ENCODE data around the gene STX7.

DNA sequence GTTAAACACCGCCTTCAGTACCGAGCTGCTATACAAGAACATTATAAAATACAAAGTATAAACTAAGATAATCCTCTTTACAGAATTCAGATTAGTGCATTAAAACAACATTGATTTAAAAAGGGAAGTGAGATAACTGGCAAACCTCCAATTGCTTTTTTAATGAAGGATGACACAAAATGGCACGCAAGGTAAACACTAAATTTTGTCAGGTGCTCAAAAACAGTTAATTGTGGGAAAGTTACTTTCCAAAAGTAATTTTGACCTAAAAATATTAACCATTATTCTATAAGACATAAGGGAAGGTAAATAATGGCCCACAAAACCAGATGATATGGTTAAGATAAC lies 53.3 kb downstream of the STX7 start:
- TF ChIP-seq, protein P1, sequence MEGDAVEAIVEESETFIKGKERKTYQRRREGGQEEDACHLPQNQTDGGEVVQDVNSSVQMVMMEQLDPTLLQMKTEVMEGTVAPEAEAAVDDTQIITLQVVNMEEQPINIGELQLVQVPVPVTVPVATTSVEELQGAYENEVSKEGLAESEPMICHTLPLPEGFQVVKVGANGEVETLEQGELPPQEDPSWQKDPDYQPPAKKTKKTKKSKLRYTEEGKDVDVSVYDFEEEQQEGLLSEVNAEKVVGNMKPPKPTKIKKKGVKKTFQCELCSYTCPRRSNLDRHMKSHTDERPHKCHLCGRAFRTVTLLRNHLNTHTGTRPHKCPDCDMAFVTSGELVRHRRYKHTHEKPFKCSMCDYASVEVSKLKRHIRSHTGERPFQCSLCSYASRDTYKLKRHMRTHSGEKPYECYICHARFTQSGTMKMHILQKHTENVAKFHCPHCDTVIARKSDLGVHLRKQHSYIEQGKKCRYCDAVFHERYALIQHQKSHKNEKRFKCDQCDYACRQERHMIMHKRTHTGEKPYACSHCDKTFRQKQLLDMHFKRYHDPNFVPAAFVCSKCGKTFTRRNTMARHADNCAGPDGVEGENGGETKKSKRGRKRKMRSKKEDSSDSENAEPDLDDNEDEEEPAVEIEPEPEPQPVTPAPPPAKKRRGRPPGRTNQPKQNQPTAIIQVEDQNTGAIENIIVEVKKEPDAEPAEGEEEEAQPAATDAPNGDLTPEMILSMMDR (IDR thresholded peaks at IDR 0.05; ENCODE audit: low read depth, low read length), result no peak
- TF ChIP-seq MYC (IDR thresholded peaks at IDR 0.05; ENCODE audit: low read depth, low read length) (no peak), POLR2A (IDR thresholded peaks at IDR 0.05; ENCODE audit: extremely low read depth, insufficient read length) (no peak)
- TF ChIP-seq, protein P2, sequence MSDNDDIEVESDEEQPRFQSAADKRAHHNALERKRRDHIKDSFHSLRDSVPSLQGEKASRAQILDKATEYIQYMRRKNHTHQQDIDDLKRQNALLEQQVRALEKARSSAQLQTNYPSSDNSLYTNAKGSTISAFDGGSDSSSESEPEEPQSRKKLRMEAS (IDR thresholded peaks at IDR 0.05; ENCODE audit: low read depth, low read length), result no peak
